Trophoblast cell (in vitro differentiated cells and primary cell): Measurements from ENCODE around the gene SPDL1. TPM values are rescaled to one million over a fixed set of nuclear protein-coding genes. Genes with fewer than 3 reads are reported as not detected.

Experiments used
- DNase-seq, 2 donors: peaks; one replicate each; pipeline ENCODE4 v3.0.0-alpha.2; 2016
- H2AFZ ChIP-seq: 2 replicates; pipeline ENCODE4 v1.6.1; 2013; ENCODE audit warnings: low read length, moderate library complexity, mild to moderate bottlenecking; ENCODE audit not compliant: insufficient read depth, poor library complexity
- H2AK5ac ChIP-seq: 2 replicates; pipeline ENCODE4 v1.6.1; 2013; ENCODE audit warnings: mild to moderate bottlenecking, low read length
- H2BK120ac ChIP-seq: 2 replicates; pipeline ENCODE4 v1.6.1; 2013; ENCODE audit warnings: low read length, mild to moderate bottlenecking, moderate library complexity; ENCODE audit not compliant: insufficient read depth, poor library complexity
- H2BK12ac ChIP-seq: 2 replicates; pipeline ENCODE4 v1.6.1; 2013; ENCODE audit warnings: mild to moderate bottlenecking, low read length, moderate library complexity
- H2BK5ac ChIP-seq: 2 replicates; pipeline ENCODE4 v1.6.1; 2013; ENCODE audit warnings: low read length, low read depth, moderate library complexity, mild to moderate bottlenecking; ENCODE audit not compliant: poor library complexity
- H3K14ac ChIP-seq: 2 replicates; pipeline ENCODE4 v1.6.1; 2013; ENCODE audit warnings: mild to moderate bottlenecking, low read length
- H3K18ac ChIP-seq: 2 replicates; pipeline ENCODE4 v1.6.1; 2013; ENCODE audit warnings: mild to moderate bottlenecking, low read length
- H3K23ac ChIP-seq: 2 replicates; pipeline ENCODE4 v1.6.1; 2013; ENCODE audit warnings: low read length
- H3K27ac ChIP-seq: 2 replicates; pipeline ENCODE4 v1.5.1; 2013; ENCODE audit warnings: low read depth, mild to moderate bottlenecking, inconsistent platforms, low read length, moderate library complexity
- H3K27me3 ChIP-seq: 2 replicates; pipeline ENCODE4 v1.6.1; 2013; ENCODE audit warnings: inconsistent platforms, mild to moderate bottlenecking, low read length, moderate library complexity; ENCODE audit not compliant: insufficient read depth
- H3K36me3 ChIP-seq, 2 experiments: 1 replicate in 1 of 2; 2 replicates in 1 of 2; pipeline ENCODE4 v1.6.1; 2013; ENCODE audit warnings: low read length in 2 of 2, mild to moderate bottlenecking in 2 of 2, moderate library complexity in 1 of 2; ENCODE audit not compliant: insufficient read depth in 2 of 2, control insufficient read depth in 1 of 2
- H3K4ac ChIP-seq: 2 replicates; pipeline ENCODE4 v1.6.1; 2013; ENCODE audit warnings: low read depth, mild to moderate bottlenecking, low read length, moderate library complexity
- H3K4me1 ChIP-seq, 2 experiments: 1 replicate in 1 of 2; 2 replicates in 1 of 2; pipeline ENCODE4 v1.6.1; 2013; ENCODE audit warnings: low read length in 2 of 2, mild to moderate bottlenecking in 2 of 2, moderate library complexity in 1 of 2; ENCODE audit not compliant: insufficient read depth in 2 of 2, control insufficient read depth in 1 of 2
- H3K4me2 ChIP-seq: 2 replicates; pipeline ENCODE4 v1.6.1; 2013; ENCODE audit warnings: inconsistent platforms, mild to moderate bottlenecking, low read length, moderate library complexity
- H3K4me3 ChIP-seq: 2 replicates; pipeline ENCODE4 v1.5.1; 2013; ENCODE audit warnings: mild to moderate bottlenecking, low read depth, low read length, inconsistent platforms
- H3K79me1 ChIP-seq: one replicate; pipeline ENCODE4 v1.6.1; 2013; ENCODE audit warnings: low read length
- H3K79me2 ChIP-seq: 2 replicates; pipeline ENCODE4 v1.6.1; 2013; ENCODE audit warnings: low read length, mild to moderate bottlenecking; ENCODE audit not compliant: control insufficient read depth, insufficient read depth, poor library complexity
- H3K9ac ChIP-seq: 2 replicates; pipeline ENCODE4 v1.6.1; 2013; ENCODE audit warnings: mild to moderate bottlenecking, low read length
- H3K9me3 ChIP-seq: 2 replicates; pipeline ENCODE4 v1.6.1; 2013; ENCODE audit warnings: low read depth, mild to moderate bottlenecking, control low read depth, inconsistent platforms, low read length; ENCODE audit not compliant: insufficient read depth
- H4K12ac ChIP-seq: 2 replicates; pipeline ENCODE4 v1.6.1; 2013; ENCODE audit warnings: low read depth, mild to moderate bottlenecking, low read length, moderate library complexity
- H4K8ac ChIP-seq: 2 replicates; pipeline ENCODE4 v1.6.1; 2013; ENCODE audit warnings: low read depth, mild to moderate bottlenecking, low read length, moderate library complexity
- H4K91ac ChIP-seq: one replicate; pipeline ENCODE4 v1.6.1; 2013; ENCODE audit warnings: low read depth, mild to moderate bottlenecking, low read length, moderate library complexity
- WGBS: extraction: QIAGEN DNeasy Blood & Tissue Kit; methylation state at CpG from one replicate; pipeline ENCODE4 v1.1.7; 2013; ENCODE audit warnings: missing lambda C conversion rate; ENCODE audit not compliant: insufficient read length, insufficient coverage; ENCODE audit errors: extremely low coverage; 5-methylcytosine and 5-hydroxymethylcytosine counted together
- polyA plus RNA-seq: library from polyadenylated mRNA; stranded (reverse); fragments of 200-250 nt; gene quantifications from 2 replicates; pipeline ENCODE4 v1.2.3, GENCODE V29; 2013

The SPDL1 gene, protein sequence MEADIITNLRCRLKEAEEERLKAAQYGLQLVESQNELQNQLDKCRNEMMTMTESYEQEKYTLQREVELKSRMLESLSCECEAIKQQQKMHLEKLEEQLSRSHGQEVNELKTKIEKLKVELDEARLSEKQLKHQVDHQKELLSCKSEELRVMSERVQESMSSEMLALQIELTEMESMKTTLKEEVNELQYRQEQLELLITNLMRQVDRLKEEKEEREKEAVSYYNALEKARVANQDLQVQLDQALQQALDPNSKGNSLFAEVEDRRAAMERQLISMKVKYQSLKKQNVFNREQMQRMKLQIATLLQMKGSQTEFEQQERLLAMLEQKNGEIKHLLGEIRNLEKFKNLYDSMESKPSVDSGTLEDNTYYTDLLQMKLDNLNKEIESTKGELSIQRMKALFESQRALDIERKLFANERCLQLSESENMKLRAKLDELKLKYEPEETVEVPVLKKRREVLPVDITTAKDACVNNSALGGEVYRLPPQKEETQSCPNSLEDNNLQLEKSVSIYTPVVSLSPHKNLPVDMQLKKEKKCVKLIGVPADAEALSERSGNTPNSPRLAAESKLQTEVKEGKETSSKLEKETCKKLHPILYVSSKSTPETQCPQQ
- polyA plus RNA-seq = 36.8 and 38.6 TPM in 2 replicates

DNA sequence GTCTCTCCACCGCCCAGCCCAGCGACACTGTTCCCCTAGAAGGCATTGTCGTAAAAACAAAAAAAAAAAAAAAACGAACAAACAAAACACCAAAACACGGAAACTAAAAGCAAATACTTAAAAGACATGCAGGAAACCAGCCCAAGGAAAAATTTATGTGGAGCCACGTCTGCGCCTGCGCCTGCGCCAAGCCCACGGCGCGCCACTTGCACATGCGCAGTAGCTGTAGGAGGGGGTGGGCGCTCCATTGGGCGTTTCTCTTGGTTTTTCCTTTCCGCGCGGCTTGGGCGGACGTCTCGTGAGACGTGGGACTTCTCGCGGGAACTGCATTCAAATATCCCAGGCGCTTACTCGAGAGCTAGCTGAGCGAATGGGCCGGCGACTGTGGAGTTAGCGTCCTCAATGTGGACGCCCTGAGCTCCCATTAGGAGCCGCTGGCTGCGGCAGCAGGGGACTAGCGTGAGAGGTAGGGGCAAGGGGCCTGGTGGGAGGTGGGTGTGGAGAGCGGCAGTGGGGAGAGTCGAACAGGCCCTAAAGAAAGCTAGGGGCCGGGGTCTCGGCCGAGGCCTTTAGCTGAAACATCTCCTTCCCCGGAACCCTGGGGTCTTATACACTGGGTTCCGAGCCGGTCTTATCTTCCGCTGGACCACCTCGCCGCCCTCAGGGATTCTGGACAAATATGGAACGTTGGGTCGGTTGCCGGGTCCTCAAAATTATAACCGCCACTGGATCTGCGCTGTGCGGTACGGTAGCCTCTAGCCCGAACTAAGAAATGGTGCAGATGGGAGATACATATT is at the start of gene SPDL1:
SPDL1 (plus strand) TSS at position 350 of the 797 bp plus-strand sequence. CDS start 4,644 bp downstream, outside the sequence.
- Histone ChIP-seq H3K9ac (peak within 1 kb of the TSS; percentile 97), H3K4ac (peak within 1 kb of the TSS; percentile 94), H2BK120ac (peak within 1 kb of the TSS; percentile 90), H3K79me2 (peaks cover 10% of the 10 kb centered on the region), H3K9me3 (no peaks in the 10 kb centered on the region), H3K79me1 (peaks cover 7% of the 10 kb centered on the region), H4K8ac (peak within 1 kb of the TSS; percentile 98), H4K91ac (peak within 1 kb of the TSS; percentile 95), H3K4me3 (peak within 1 kb of the TSS; percentile 97), H3K27ac (peak within 1 kb of the TSS; percentile 87), H3K36me3 (no peaks in the 10 kb centered on the region), H3K23ac (no peak within 1 kb of the TSS), H3K14ac (peak within 1 kb of the TSS; percentile 96), H3K4me2 (peak within 1 kb of the TSS; percentile 87), H3K4me1 (peaks cover 2 to 4% of the 10 kb centered on the region in 2 experiments), H2BK12ac (no peak within 1 kb of the TSS), H2AFZ (peak within 1 kb of the TSS; percentile 94), H2BK5ac (peak within 1 kb of the TSS; percentile 97), H3K27me3 (no peaks in the 10 kb centered on the region), H2AK5ac (peak within 1 kb of the TSS; percentile 94), H4K12ac (peak within 1 kb of the TSS; percentile 99), H3K18ac (peak within 1 kb of the TSS; percentile 100)
- no CpG with 5 or more reads among the region's 53 CpGs for WGBS
- peak; percentile 96 to 99 for DNase-seq

- H2BK5ac ChIP-seq = no peak overlapping the region
These were observed 49.2 kb upstream of the SPDL1 start for GRCh38 chr5:169534311-169534880.

GRCh38 chr5:169534939-169535338 is 48.6 kb upstream of the SPDL1 start:
- no peak overlapping the region for H3K4me2 ChIP-seq
- no peak overlapping the region for H2BK120ac ChIP-seq
- H3K18ac ChIP-seq = no peak overlapping the region
- H4K8ac ChIP-seq = no peak overlapping the region
- no peak overlapping the region for H2AK5ac ChIP-seq
- no peak overlapping the region for H2BK5ac ChIP-seq
- no peak overlapping the region for H2BK12ac ChIP-seq
- no peak overlapping the region for H2AFZ ChIP-seq
- no peak overlapping the region for H3K27ac ChIP-seq
- H3K14ac ChIP-seq = no peak overlapping the region
- H3K79me2 ChIP-seq = no peaks in the 10 kb centered on the region
- no peak for DNase-seq
- H3K79me1 ChIP-seq = no peaks in the 10 kb centered on the region
- no peak overlapping the region for H3K23ac ChIP-seq
- peaks cover 2% of the 10 kb centered on the region for H3K27me3 ChIP-seq
- no peak overlapping the region for H4K91ac ChIP-seq
- H3K9me3 ChIP-seq = no peaks in the 10 kb centered on the region
- H3K4ac ChIP-seq = no peak overlapping the region
- H4K12ac ChIP-seq = no peak overlapping the region
- no peaks in the 10 kb centered on the region for H3K36me3 ChIP-seq
- H3K9ac ChIP-seq = no peak overlapping the region
- H3K4me3 ChIP-seq = no peak overlapping the region
- no peaks in the 10 kb centered on the region for H3K4me1 ChIP-seq

More at GRCh38 chr5:169534311-169534880, 49.2 kb upstream of the SPDL1 start:
- Histone ChIP-seq H3K27ac (no peak overlapping the region), H4K12ac (no peak overlapping the region), H2BK120ac (no peak overlapping the region), H3K36me3 (no peaks in the 10 kb centered on the region), H3K9ac (no peak overlapping the region), H2BK12ac (no peak overlapping the region), H2AK5ac (no peak overlapping the region), H3K27me3 (peaks cover 2% of the 10 kb centered on the region), H3K79me2 (no peaks in the 10 kb centered on the region), H3K9me3 (no peaks in the 10 kb centered on the region), H3K79me1 (no peaks in the 10 kb centered on the region), H3K23ac (no peak overlapping the region), H4K91ac (no peak overlapping the region), H2AFZ (no peak overlapping the region), H3K14ac (no peak overlapping the region), H3K4me2 (no peak overlapping the region), H3K4ac (no peak overlapping the region), H4K8ac (no peak overlapping the region), H3K18ac (no peak overlapping the region), H3K4me1 (no peaks in the 10 kb centered on the region), H3K4me3 (no peak overlapping the region)
- no peak for DNase-seq
- WGBS = no CpG with 5 or more reads among the region's 2 CpGs

- no peaks in the 10 kb centered on the region for H3K36me3 ChIP-seq
- H3K27me3 ChIP-seq = peaks cover 2% of the 10 kb centered on the region
- H2BK5ac ChIP-seq = no peak overlapping the region
- no peak overlapping the region for H4K12ac ChIP-seq
- no peak overlapping the region for H3K4ac ChIP-seq
- H4K91ac ChIP-seq = no peak overlapping the region
- H3K4me3 ChIP-seq = no peak overlapping the region
- H2BK120ac ChIP-seq = no peak overlapping the region
- H2AFZ ChIP-seq = no peak overlapping the region
- no peak overlapping the region for H3K18ac ChIP-seq
- no peak overlapping the region for H3K14ac ChIP-seq
- H2BK12ac ChIP-seq = no peak overlapping the region
- no peak overlapping the region for H3K23ac ChIP-seq
- H3K9ac ChIP-seq = no peak overlapping the region
- H3K79me1 ChIP-seq = no peaks in the 10 kb centered on the region
- WGBS = no CpG with 5 or more reads among the region's 1 CpG
- H4K8ac ChIP-seq = no peak overlapping the region
- no peaks in the 10 kb centered on the region for H3K4me1 ChIP-seq
- no peaks in the 10 kb centered on the region for H3K9me3 ChIP-seq
- DNase-seq = no peak
- H2AK5ac ChIP-seq = no peak overlapping the region
- H3K79me2 ChIP-seq = no peaks in the 10 kb centered on the region
- no peak overlapping the region for H3K27ac ChIP-seq
- H3K4me2 ChIP-seq = no peak overlapping the region
These were observed 44.6 kb upstream of the SPDL1 start for GRCh38 chr5:169538944-169539343.
